ENCODE results near the gene SMPD1. TPM values are rescaled to one million over a fixed set of nuclear protein-coding genes. Genes with fewer than 3 reads are reported as not detected.

SMPD1 gene
- total RNA-seq, 1 experiment from 2014 or later, result 176 TPM

DNA sequence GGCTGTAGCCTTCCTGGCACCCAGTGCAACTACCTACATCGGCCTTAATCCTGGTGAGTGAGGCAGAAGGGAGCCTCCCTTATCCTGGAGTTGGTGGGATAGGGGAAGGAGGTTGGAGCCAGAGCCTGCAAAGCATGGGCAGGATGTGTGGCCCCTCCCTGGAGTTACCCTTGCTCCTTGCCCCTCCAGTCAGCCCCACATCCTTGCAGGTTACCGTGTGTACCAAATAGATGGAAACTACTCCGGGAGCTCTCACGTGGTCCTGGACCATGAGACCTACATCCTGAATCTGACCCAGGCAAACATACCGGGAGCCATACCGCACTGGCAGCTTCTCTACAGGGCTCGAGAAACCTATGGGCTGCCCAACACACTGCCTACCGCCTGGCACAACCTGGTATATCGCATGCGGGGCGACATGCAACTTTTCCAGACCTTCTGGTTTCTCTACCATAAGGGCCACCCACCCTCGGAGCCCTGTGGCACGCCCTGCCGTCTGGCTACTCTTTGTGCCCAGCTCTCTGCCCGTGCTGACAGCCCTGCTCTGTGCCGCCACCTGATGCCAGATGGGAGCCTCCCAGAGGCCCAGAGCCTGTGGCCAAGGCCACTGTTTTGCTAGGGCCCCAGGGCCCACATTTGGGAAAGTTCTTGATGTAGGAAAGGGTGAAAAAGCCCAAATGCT is 3.9 kb downstream of the SMPD1 start:
- Histone ChIP-seq H3K36me3 (ENCODE audit: insufficient read depth, low read length, poor library complexity, severe bottlenecking) (peaks cover 23% of the 10 kb centered on the region), H3K27me3 (replicated peaks; ENCODE audit: insufficient read depth, low read depth, low read length, poor library complexity) (no peaks in the 10 kb centered on the region), H3K4me1 (ENCODE audit: insufficient read depth, low read length, poor library complexity, severe bottlenecking) (peaks cover 19% of the 10 kb centered on the region), H3K27ac (ENCODE audit: low read depth, low read length, poor library complexity, severe bottlenecking) (peak overlapping the region; percentile 67), H3K4me3 (ENCODE audit: low read depth, low read length, poor library complexity, severe bottlenecking) (peak overlapping the region; percentile 92), H3K9me3 (ENCODE audit: low read depth, low read length, poor library complexity, severe bottlenecking) (no peaks in the 10 kb centered on the region)
- DNase-seq (ENCODE audit: low spot score), result no peak
- intact Hi-C loops (cut with micrococcal nuclease; ENCODE audit: unreplicated experiment), result no loop called here
- ChIA-PET CTCF (no interaction called here), POLR2A (ENCODE audit: low non-redundant PET) (no interaction called here)
- no TSS peak for BruUV-seq (replicated peaks)
- TF ChIP-seq EZH2 (IDR thresholded peaks at IDR 0.05; ENCODE audit: borderline replicate concordance, low read depth, low read length, poor library complexity, severe bottlenecking), result no peak
- TF ChIP-seq, protein P1, sequence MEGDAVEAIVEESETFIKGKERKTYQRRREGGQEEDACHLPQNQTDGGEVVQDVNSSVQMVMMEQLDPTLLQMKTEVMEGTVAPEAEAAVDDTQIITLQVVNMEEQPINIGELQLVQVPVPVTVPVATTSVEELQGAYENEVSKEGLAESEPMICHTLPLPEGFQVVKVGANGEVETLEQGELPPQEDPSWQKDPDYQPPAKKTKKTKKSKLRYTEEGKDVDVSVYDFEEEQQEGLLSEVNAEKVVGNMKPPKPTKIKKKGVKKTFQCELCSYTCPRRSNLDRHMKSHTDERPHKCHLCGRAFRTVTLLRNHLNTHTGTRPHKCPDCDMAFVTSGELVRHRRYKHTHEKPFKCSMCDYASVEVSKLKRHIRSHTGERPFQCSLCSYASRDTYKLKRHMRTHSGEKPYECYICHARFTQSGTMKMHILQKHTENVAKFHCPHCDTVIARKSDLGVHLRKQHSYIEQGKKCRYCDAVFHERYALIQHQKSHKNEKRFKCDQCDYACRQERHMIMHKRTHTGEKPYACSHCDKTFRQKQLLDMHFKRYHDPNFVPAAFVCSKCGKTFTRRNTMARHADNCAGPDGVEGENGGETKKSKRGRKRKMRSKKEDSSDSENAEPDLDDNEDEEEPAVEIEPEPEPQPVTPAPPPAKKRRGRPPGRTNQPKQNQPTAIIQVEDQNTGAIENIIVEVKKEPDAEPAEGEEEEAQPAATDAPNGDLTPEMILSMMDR (conservative IDR thresholded peaks at IDR 0.05; ENCODE audit: low read depth, low read length), result no peak

DNA sequence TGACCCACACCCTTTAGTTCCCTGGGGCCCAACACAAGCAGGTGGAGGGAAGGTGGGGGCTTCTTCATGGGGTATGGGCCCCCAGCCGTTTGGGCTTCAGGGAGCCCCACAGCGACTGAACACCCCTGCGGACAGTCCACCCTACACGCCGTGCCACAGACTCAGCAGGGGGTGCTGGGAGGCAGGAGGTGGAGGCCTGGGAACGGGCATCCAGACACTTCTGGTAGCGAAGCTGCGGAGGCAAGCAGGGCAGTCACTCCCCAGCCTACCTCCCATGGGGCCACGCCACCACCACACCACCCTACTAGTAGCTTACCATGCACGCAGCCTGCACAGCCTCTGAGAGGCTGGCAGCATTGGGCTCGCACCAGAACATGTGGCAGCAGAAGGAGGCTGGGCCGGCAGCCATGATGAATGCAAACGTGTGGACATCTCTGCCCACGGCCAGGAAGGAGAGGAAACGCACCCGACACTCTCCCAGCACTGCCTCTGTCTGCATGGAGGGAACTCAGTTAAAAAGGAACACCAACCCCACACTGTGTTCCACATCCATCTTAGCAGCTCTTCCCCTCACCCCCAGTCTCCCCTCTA is 5.3 kb downstream of the SMPD1 start:
- DNase-seq (ENCODE audit: low spot score), result no peak
- Histone ChIP-seq H3K4me1 (ENCODE audit: insufficient read depth, low read length, poor library complexity, severe bottlenecking) (peaks cover 13% of the 10 kb centered on the region), H3K4me3 (ENCODE audit: low read depth, low read length, poor library complexity, severe bottlenecking) (no peak overlapping the region), H3K27me3 (replicated peaks; ENCODE audit: insufficient read depth, low read depth, low read length, poor library complexity) (no peaks in the 10 kb centered on the region), H3K9me3 (ENCODE audit: low read depth, low read length, poor library complexity, severe bottlenecking) (no peaks in the 10 kb centered on the region), H3K36me3 (ENCODE audit: insufficient read depth, low read length, poor library complexity, severe bottlenecking) (peaks cover 29% of the 10 kb centered on the region), H3K27ac (ENCODE audit: low read depth, low read length, poor library complexity, severe bottlenecking) (peak overlapping the region; percentile 67)
- TSS peak; percentile 37 for BruUV-seq (replicated peaks)
- POLR2A ChIA-PET (ENCODE audit: low non-redundant PET), result no interaction called here
- CTCF ChIA-PET, result no interaction called here
- intact Hi-C loops (cut with micrococcal nuclease; ENCODE audit: unreplicated experiment), result no loop called here
- TF ChIP-seq EZH2 (IDR thresholded peaks at IDR 0.05; ENCODE audit: borderline replicate concordance, low read depth, low read length, poor library complexity, severe bottlenecking), result no peak
- TF ChIP-seq, protein P1 (conservative IDR thresholded peaks at IDR 0.05; ENCODE audit: low read depth, low read length), result no peak

DNA sequence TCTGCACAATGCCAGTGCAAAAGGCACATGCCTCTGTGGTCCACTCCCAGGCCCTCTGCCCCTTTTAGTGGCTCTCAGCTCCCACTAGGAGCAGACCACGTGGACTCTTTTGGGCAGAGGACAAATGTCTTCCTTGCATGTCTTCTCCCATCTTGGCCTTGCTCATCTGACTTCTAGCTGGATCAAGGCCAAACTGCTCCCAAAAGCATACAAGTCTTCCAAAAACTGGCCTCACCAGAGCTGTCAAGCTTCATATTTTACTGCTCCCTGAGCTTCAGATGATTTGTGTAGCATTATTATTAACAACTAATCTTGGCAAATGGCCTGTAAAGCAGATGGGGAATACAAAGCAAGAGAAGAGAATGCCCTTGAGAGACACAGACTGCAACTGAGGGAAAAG is 6.9 kb downstream of the SMPD1 start:
- no TSS peak for BruUV-seq (replicated peaks)
- no peak for DNase-seq (ENCODE audit: low spot score)
- POLR2A ChIA-PET (ENCODE audit: low non-redundant PET), result no interaction called here
- peaks cover 13% of the 10 kb centered on the region for H3K4me1 ChIP-seq (ENCODE audit: insufficient read depth, low read length, poor library complexity, severe bottlenecking)
- intact Hi-C loops (cut with micrococcal nuclease; ENCODE audit: unreplicated experiment), result no loop called here
- H3K36me3 ChIP-seq (ENCODE audit: insufficient read depth, low read length, poor library complexity, severe bottlenecking), result peaks cover 28% of the 10 kb centered on the region
- H3K27me3 ChIP-seq (replicated peaks; ENCODE audit: insufficient read depth, low read depth, low read length, poor library complexity), result no peaks in the 10 kb centered on the region
- no peaks in the 10 kb centered on the region for H3K9me3 ChIP-seq (ENCODE audit: low read depth, low read length, poor library complexity, severe bottlenecking)
- peak overlapping the region; percentile 67 for H3K27ac ChIP-seq (ENCODE audit: low read depth, low read length, poor library complexity, severe bottlenecking)
- TF ChIP-seq EZH2 (IDR thresholded peaks at IDR 0.05; ENCODE audit: borderline replicate concordance, low read depth, low read length, poor library complexity, severe bottlenecking), result no peak
- TF ChIP-seq, protein P1 (conservative IDR thresholded peaks at IDR 0.05; ENCODE audit: low read depth, low read length), result no peak
- H3K4me3 ChIP-seq (ENCODE audit: low read depth, low read length, poor library complexity, severe bottlenecking), result no peak overlapping the region
- CTCF ChIA-PET, result no interaction called here
